ENCODE data around the gene HTR4.

DNA sequence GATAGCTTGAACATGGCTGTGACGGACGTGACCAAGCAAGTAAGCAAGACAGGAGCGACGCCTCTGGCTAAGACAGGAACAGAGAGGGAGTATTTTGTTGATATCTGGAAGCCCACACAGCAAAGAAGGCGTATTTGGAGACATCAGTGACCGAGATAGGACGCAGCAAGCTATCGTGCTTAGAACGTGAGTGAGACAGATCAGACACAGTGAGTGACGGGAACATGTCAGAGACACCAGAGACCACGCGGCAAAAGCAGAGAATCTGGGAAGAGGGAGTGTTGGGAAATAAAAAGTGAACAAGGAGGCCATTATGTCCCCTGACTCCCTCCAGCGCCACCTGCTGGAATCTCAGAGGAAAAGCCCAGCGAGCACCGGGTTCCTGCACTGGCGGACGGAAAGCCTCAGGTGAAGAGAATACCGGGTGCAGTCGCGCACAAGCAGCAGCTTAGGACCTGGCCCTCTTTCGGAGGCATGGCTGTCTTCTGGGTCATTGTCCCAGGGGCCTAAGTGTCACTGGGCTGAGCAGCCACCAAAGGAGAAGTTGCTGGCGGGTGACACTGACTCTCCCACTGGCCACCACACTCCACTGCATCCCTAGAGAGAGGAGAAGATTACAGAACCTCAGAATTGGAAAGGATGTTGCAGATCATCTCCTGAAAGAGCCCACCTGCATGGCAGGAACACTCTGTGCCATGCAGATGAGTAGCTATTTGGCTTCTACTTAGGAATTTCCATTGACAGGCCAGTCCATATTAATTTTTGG is 171.4 kb downstream of the HTR4 start:
- TF ChIP-seq, protein P1, sequence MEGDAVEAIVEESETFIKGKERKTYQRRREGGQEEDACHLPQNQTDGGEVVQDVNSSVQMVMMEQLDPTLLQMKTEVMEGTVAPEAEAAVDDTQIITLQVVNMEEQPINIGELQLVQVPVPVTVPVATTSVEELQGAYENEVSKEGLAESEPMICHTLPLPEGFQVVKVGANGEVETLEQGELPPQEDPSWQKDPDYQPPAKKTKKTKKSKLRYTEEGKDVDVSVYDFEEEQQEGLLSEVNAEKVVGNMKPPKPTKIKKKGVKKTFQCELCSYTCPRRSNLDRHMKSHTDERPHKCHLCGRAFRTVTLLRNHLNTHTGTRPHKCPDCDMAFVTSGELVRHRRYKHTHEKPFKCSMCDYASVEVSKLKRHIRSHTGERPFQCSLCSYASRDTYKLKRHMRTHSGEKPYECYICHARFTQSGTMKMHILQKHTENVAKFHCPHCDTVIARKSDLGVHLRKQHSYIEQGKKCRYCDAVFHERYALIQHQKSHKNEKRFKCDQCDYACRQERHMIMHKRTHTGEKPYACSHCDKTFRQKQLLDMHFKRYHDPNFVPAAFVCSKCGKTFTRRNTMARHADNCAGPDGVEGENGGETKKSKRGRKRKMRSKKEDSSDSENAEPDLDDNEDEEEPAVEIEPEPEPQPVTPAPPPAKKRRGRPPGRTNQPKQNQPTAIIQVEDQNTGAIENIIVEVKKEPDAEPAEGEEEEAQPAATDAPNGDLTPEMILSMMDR (IDR thresholded peaks at IDR 0.05) = peak in 5 of 6 experiments; percentile 33 to 64 (median 56)
- no peak for TF ChIP-seq POLR2A (IDR thresholded peaks at IDR 0.05)

All from esophagus squamous epithelium (tissue), 4 donors.